CD4-positive, alpha-beta T cell treated with Interleukin-12 subunit alpha and Interleukin-12 subunit beta, for 1 hour (primary cell): ENCODE results near the gene DPP6.
"Not testable (repeated sequence)": the region's sequence is repeated elsewhere in the genome, so short reads cannot be mapped to it uniquely, and the experiment has no call there.

Experiments
- DNase-seq: peaks from one replicate; pipeline ENCODE4 v3.0.0-alpha.2; 2020

DPP6 gene

GRCh38 chr7:154919344-154920225, 867.4 kb downstream of the DPP6 start:
- no peak for DNase-seq

DNA sequence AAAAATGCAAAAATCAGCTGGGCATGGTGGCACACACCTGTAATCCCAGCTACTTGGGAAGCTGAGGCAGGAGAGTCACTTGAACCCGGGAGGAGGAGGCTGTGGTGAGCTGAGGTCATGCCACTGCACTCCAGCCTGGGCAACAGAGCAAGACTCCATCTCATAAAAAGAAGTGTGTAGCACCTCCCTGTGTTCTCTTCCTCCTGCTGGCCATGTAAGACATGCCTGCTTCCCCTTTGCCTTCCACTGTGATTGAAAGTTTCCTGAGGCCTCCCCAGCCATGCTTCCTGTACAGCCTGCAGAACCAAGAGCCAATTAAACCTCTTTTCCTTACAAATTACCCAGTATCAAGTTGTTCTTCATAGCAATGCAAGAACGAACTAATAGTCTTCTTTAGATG, 870.3 kb downstream of the DPP6 start:
- DNase-seq = not testable (repeated sequence)

DNA sequence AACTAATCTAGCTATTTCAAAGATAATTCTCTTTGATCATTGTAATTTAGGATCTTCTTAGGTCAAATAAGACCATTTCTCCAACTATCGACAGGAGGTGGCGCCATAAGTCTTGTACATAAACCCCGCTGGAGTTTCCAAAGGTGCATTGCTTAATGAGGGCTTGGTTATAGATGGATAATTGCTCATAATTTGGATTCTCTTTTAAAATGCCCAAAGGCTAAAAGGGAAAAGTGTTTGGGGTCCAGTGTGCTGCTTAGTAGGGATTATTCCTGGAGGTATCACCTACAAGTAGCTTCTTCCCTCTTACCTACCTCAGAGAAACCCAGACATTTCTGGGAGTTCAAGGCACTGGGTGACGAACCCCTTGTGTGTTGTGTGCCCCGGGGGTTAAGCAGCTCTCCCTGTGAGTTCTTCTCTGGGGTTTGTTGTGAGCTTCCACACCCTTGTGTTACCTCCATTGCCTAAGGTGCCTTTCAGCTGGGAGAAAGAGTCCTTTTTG, 875.5 kb downstream of the DPP6 start:
- peak; percentile 83 for DNase-seq

DNA sequence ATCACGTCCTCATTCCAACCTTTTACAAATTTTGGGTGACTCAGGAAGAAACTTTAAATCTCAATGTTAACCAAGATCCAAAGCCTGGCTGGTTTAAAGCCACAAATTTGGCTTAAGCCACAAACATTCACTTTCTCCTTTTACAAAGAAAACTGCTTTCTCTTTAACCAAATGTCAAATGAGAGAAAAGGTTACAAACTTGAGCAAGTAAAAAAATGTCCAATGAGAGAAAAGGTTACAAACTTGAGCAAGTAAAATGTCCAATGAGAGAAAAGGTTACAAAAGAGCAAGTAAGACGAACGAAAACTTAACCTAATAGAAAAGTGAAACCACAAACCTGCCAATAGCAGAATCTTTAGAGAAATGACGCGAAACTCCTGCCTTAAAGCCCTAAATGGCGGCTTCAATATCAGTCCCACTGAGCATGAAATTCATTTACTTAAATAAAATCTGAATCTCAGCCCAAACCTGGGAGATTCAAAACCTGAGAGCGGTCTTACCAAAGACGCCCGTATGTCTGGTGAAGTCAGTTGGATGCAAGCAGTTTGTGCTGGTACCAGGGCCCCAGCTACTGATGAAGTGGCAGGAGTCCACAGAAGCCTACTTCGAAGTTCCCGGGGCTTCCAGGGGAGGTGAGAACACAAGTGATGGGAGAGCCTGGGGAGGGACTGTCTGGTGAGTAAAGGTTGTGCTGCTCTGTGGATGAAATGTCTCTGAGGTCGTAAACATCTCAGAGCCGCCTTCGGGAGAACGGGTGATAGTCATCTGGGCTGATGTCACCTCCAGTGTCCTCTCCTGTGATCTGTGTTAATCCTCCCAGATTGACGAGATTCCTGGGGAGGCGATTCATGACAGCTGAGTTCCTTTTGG, 876.2 kb downstream of the DPP6 start:
- peak; percentile 96 for DNase-seq

GRCh38 chr7:154929006-154929726, 877.0 kb downstream of the DPP6 start:
- no peak for DNase-seq

DNA sequence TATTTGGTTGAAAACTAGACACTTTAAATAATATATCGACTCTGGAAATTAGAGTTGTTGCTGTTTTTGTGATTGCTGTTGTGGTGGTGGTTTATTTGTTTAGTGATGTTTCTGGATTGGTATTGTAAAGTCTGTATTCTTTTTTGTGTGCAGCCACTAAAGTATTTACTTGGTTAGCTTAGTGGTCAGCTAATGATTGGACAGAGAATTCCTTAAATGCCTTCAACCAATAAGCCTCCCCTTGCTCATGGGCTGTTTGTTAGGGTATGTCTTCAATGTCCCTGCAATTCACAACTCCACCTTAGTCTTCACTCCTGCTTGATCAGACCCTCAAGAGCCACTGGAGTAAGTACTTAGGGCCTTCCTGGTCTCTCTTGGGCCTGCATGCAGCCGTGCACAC, 879.7 kb downstream of the DPP6 start:
- DNase-seq = no peak

DNA sequence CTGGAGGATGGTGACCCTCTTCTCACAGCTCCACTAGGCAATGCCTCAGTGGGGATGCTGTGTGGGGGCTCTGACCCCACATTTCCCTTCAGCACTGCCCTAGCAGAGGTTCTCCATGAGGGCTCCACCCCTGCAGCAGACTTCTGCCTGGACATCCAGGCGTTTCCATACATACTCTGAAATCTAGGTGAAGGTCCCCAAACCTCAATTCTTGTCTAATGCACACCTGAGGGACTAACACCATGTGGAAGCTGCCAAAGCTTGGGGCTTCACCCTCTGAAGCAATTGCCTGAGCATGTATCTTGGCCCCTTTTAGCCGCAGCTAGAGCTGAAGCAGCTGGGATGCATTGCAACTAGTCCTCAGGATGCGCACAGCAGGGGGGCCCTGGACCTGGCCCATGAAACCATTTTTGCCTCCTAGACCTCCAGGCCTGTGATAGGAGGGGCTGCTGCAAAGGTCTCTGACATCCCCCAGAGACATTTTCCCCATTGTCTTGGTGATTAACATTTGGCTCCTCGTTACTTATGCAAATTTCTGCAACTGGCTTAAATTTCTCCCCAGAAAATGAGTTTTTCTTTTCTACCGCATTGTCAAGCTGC, 882.3 kb downstream of the DPP6 start:
- DNase-seq = not testable (repeated sequence)

DNA sequence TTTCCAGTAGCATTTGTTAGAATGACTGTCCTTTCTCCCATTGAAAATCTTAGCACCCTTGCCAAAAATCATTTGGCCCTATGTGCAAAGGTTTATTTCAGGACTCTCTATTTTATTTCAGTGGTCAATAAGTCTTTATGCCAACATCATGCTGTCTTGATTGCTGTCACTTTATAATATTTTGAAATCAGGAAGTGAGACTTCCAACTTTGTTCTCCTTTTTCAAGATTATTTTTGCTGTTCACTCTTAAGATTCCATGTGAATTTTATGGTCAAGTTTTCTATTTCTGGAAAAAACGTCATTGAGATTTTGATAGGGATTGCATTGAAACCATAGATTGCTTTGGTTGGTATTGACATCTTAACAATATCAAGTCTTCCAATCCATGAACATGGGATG, 885.6 kb downstream of the DPP6 start:
- DNase-seq = no peak

GRCh38 chr7:154942691-154943090, 890.5 kb downstream of the DPP6 start:
- no peak for DNase-seq
